ENCODE results near the gene TOPBP1. TPM values are rescaled to one million over a fixed set of nuclear protein-coding genes. Genes with fewer than 3 reads are reported as not detected.

TOPBP1 gene
- total and polyA plus RNA-seq, 2 donors (not counting 3 experiments of a cell fraction or from before 2014, with no cell fraction given), result 23.3 to 42.2 TPM

DNA sequence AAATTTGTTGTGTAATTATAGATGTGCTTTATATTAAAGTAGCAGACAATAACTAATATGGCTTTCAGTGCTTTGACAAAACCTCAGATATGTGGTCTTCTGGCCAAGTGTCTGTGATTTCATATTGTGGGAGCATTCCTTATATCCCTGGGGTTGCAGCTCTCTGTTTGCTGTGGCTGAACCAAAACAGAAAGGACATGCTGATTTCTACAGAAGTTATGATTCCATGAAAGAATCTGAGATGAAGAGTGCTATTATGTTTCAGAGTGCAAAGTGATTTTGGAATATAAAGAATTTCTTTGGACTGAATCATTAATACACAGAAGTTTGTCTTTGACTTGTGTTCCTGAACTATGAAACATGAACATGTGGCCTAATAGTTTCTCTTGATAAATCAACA lies 51.7 kb downstream of the TOPBP1 start:
- Histone ChIP-seq H2AFZ (ENCODE audit: low read depth, low read length) (no peak overlapping the region), H3K4me3 (replicated peaks in 1 of 3; ENCODE audit: insufficient read depth in 1 of 3, low read depth in 1 of 3, low read length in 3 of 3) (no peak overlapping the region), H3K79me2 (ENCODE audit: control insufficient read depth, insufficient read depth, low read length) (no peaks in the 10 kb centered on the region), H3K27me3 (ENCODE audit: control insufficient read depth in 2 of 2, insufficient read depth in 2 of 2, low read length in 2 of 2) (no peaks in the 10 kb centered on the region), H3K4me1 (ENCODE audit: control insufficient read depth, extremely low read depth, insufficient read depth, low read length) (no peaks in the 10 kb centered on the region), H3K9me1 (replicated peaks; ENCODE audit: control insufficient read depth, extremely low read depth, insufficient read depth, low read length) (no peaks in the 10 kb centered on the region), H4K20me1 (replicated peaks; ENCODE audit: control insufficient read depth, extremely low read depth, insufficient read depth, low read length) (no peaks in the 10 kb centered on the region), H3K36me3 (ENCODE audit: control insufficient read depth in 2 of 2, extremely low read depth in 1 of 2, insufficient read depth in 2 of 2, low read length in 2 of 2) (peaks cover 10 to 17% of the 10 kb centered on the region in 2 experiments), H3K9me3 (replicated peaks; ENCODE audit: control insufficient read depth, insufficient read depth, low read length) (no peaks in the 10 kb centered on the region), H3K27ac (ENCODE audit: insufficient read depth, low read depth, low read length) (no peak overlapping the region), H3K9ac (replicated peaks; ENCODE audit: extremely low read depth, insufficient read depth, low read length) (no peak overlapping the region), H3K4me2 (ENCODE audit: insufficient read depth, low read length) (no peak overlapping the region)
- intact Hi-C loops (cut with micrococcal nuclease), result no loop called here
- BruUV-seq (replicated peaks), result no TSS peak
- dilution Hi-C loops (cut with MboI; ENCODE audit: extremely low pct_ligation_motif_present, low sequenced_read_pairs), result no loop called here
- TF ChIP-seq POLR2AphosphoS5 (IDR thresholded peaks at IDR 0.05; ENCODE audit: insufficient read depth, low read depth, low read length) (no peak), POLR2A (IDR thresholded peaks at IDR 0.05; ENCODE audit: low read depth, low read length) (no peak), JUN (IDR thresholded peaks at IDR 0.05; ENCODE audit: borderline replicate concordance, insufficient read depth, insufficient read length, low read depth) (no peak), GATA2 (IDR thresholded peaks at IDR 0.05; ENCODE audit: insufficient read depth, insufficient read length, low read depth, low read length) (no peak), FOS (IDR thresholded peaks at IDR 0.05; ENCODE audit: borderline replicate concordance, insufficient read depth, low read length) (no peak), MYC (IDR thresholded peaks at IDR 0.05; ENCODE audit: low read depth, low read length) (no peak), EZH2 (IDR thresholded peaks at IDR 0.05; ENCODE audit: borderline replicate concordance, low read depth, low read length, severe bottlenecking) (no peak)
- TF ChIP-seq, protein P1, sequence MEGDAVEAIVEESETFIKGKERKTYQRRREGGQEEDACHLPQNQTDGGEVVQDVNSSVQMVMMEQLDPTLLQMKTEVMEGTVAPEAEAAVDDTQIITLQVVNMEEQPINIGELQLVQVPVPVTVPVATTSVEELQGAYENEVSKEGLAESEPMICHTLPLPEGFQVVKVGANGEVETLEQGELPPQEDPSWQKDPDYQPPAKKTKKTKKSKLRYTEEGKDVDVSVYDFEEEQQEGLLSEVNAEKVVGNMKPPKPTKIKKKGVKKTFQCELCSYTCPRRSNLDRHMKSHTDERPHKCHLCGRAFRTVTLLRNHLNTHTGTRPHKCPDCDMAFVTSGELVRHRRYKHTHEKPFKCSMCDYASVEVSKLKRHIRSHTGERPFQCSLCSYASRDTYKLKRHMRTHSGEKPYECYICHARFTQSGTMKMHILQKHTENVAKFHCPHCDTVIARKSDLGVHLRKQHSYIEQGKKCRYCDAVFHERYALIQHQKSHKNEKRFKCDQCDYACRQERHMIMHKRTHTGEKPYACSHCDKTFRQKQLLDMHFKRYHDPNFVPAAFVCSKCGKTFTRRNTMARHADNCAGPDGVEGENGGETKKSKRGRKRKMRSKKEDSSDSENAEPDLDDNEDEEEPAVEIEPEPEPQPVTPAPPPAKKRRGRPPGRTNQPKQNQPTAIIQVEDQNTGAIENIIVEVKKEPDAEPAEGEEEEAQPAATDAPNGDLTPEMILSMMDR (IDR thresholded peaks at IDR 0.05; ENCODE audit: extremely low read depth in 1 of 2, insufficient read depth in 1 of 2, low read depth in 1 of 2, low read length in 2 of 2), result no peak
- TF ChIP-seq, protein P2, sequence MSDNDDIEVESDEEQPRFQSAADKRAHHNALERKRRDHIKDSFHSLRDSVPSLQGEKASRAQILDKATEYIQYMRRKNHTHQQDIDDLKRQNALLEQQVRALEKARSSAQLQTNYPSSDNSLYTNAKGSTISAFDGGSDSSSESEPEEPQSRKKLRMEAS (IDR thresholded peaks at IDR 0.05; ENCODE audit: insufficient read depth, insufficient read length), result no peak
- DNase-seq (ENCODE audit: low read depth, low spot score) (no peak), FAIRE-seq (no peak)
- ChIA-PET CTCF (interaction anchor here (1.1 kb wide), 1 partner anchor 145 kb away, joined by 3 read pairs; no protein-coding TSS in a partner anchor), POLR2A (no interaction called here)
